HEK293T (cell line): ENCODE measurements around the gene KCNE3.

Experiments used
- ARNT ChIP-seq: fragments of 450-650 bp; IDR thresholded peaks from 2 replicates; pipeline ENCODE4 v1.6.1; 2017; ENCODE audit warnings: mild to moderate bottlenecking
- BHLHE40 ChIP-seq: fragments of 450-650 bp; IDR thresholded peaks from 2 replicates; pipeline ENCODE4 v1.6.1; 2016; ENCODE audit warnings: mild to moderate bottlenecking, moderate library complexity, borderline replicate concordance
- ELF4 ChIP-seq: fragments of 450-650 bp; IDR thresholded peaks from 2 replicates; pipeline ENCODE4 v1.6.1; 2017; ENCODE audit warnings: antibody characterized with exemption
- FOXA1 ChIP-seq: fragments of 450-650 bp; IDR thresholded peaks from 2 replicates; pipeline ENCODE4 v1.6.1; 2016; ENCODE audit warnings: mild to moderate bottlenecking
- FOXK2 ChIP-seq: fragments of 450-650 bp; IDR thresholded peaks from 2 replicates; pipeline ENCODE4 v1.6.1; 2016; ENCODE audit warnings: mild to moderate bottlenecking
- HDGF ChIP-seq: fragments of 450-650 bp; IDR thresholded peaks from 2 replicates; pipeline ENCODE4 v1.6.1; 2017; ENCODE audit warnings: antibody characterized with exemption, borderline replicate concordance
- NFRKB ChIP-seq: fragments of 450-650 bp; IDR thresholded peaks from 2 replicates; pipeline ENCODE4 v1.6.1; 2016; ENCODE audit warnings: mild to moderate bottlenecking, moderate library complexity
- SUZ12 ChIP-seq: fragments of 450-650 bp; IDR thresholded peaks from 2 replicates; pipeline ENCODE4 v1.6.1; 2016; ENCODE audit warnings: mild to moderate bottlenecking
- TARDBP ChIP-seq: fragments of 450-650 bp; IDR thresholded peaks from 2 replicates; pipeline ENCODE4 v1.6.1; 2016
- ZNF384 ChIP-seq: fragments of 450-650 bp; IDR thresholded peaks from 2 replicates; pipeline ENCODE4 v1.6.1; 2016

DNA sequence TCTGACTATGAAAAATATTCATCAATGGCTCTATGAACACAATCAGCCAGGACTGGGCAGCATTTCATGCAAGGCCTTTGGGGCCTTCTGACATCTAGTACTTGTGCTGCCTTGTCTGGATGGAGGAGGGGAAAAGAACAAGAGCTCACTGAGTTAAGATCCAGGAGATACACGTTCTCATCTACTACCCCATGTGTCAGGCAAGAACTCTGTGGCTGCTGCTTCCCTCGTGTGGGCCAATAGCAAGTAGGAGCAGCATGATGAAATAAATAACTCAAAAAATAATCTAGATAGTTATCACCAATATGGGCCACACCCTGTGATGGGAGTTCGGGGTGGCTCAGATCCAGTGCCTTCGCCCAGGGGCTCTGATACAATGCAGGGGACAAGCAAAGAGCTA, 7.3 kb downstream of the KCNE3 start:
- TF ChIP-seq NFRKB (no peak), BHLHE40 (no peak), FOXK2 (no peak), HDGF (no peak), ARNT (no peak), SUZ12 (no peak), FOXA1 (no peak), ELF4 (no peak), ZNF384 (no peak), TARDBP (no peak)
